Keratinocyte (primary cell): ENCODE results near the gene ADAMTS17. TPM values are rescaled to one million over a fixed set of nuclear protein-coding genes. Genes with fewer than 3 reads are reported as not detected.

Experiments used
- DNase-seq: peaks from one replicate; pipeline ENCODE4 v3.0.0-alpha.2; 2011; ENCODE audit warnings: low read depth, missing footprints, low spot score
- FAIRE-seq: peaks from 2 replicates; lab custom pipeline; 2011; peaks lifted over from hg19 to GRCh38; lab: Jason Lieb, UNC
- H2AFZ ChIP-seq: 2 replicates; pipeline ENCODE4 v1.6.0; 2012; ENCODE audit warnings: low read length, control low read depth, inconsistent platforms; ENCODE audit not compliant: control insufficient read depth
- H3K27ac ChIP-seq: 2 replicates; pipeline ENCODE4 v1.5.1; 2011; ENCODE audit warnings: low read length; ENCODE audit not compliant: control insufficient read depth, insufficient read depth
- H3K27me3 ChIP-seq: 3 replicates; pipeline ENCODE4 v1.6.0; 2011; ENCODE audit warnings: low read length; ENCODE audit not compliant: control insufficient read depth, insufficient read depth; ENCODE audit errors: extremely low read depth
- H3K36me3 ChIP-seq, 2 experiments: 2 replicates in 1 of 2; 3 replicates in 1 of 2; pipeline ENCODE4 v1.5.1; 2011; ENCODE audit warnings: low read length in 2 of 2, mild to moderate bottlenecking in 1 of 2; ENCODE audit not compliant: control insufficient read depth in 2 of 2, insufficient read depth in 2 of 2; ENCODE audit errors: extremely low read depth in 1 of 2
- H3K4me1 ChIP-seq: 3 replicates; pipeline ENCODE4 v1.5.1; 2011; ENCODE audit warnings: low read length; ENCODE audit not compliant: control insufficient read depth, insufficient read depth; ENCODE audit errors: extremely low read depth
- H3K4me2 ChIP-seq: 3 replicates; pipeline ENCODE4 v1.6.0; 2011; ENCODE audit warnings: low read depth, low read length; ENCODE audit not compliant: control insufficient read depth, insufficient read depth; ENCODE audit errors: extremely low read depth
- H3K4me3 ChIP-seq, 3 experiments: fragments of 200-600 bp in 1 of 3; sonication (generic) in 1 of 3; 2 replicates in 2 of 3; 3 replicates in 1 of 3; pipeline ENCODE4 v1.5.1; 2011 to 2016; ENCODE audit warnings: low read length in 3 of 3, mild to moderate bottlenecking in 3 of 3, control low read depth in 2 of 3, inconsistent platforms in 1 of 3, low read depth in 1 of 3, mixed read lengths in 1 of 3, mixed run types in 1 of 3, moderate library complexity in 1 of 3; ENCODE audit not compliant: control insufficient read depth in 2 of 3, insufficient read depth in 2 of 3; ENCODE audit errors: extremely low read depth in 1 of 3
- H3K79me2 ChIP-seq: 2 replicates; pipeline ENCODE4 v1.6.0; 2012; ENCODE audit warnings: low read length; ENCODE audit not compliant: control insufficient read depth, insufficient read depth
- H3K9ac ChIP-seq: 3 replicates; pipeline ENCODE4 v1.6.0; 2011; ENCODE audit warnings: low read length; ENCODE audit not compliant: control insufficient read depth, insufficient read depth; ENCODE audit errors: extremely low read depth
- H3K9me1 ChIP-seq: 3 replicates; pipeline ENCODE4 v1.6.0; 2011; ENCODE audit warnings: low read length; ENCODE audit not compliant: control insufficient read depth, insufficient read depth; ENCODE audit errors: extremely low read depth
- H3K9me3 ChIP-seq: 2 replicates; pipeline ENCODE4 v1.5.1; 2012; ENCODE audit warnings: low read depth, low read length; ENCODE audit not compliant: control insufficient read depth
- H4K20me1 ChIP-seq: 3 replicates; pipeline ENCODE4 v1.6.0; 2011; ENCODE audit warnings: low read length; ENCODE audit not compliant: control insufficient read depth, insufficient read depth; ENCODE audit errors: extremely low read depth
- CTCF ChIP-seq, 3 experiments: IDR thresholded peaks in 1 of 3; conservative IDR thresholded peaks in 1 of 3; optimal IDR thresholded peaks in 1 of 3; 2 replicates in 2 of 3; 3 replicates in 1 of 3; pipeline versions ENCODE3 to v1.5.1; 2011; ENCODE audit warnings: low read length in 3 of 3, mild to moderate bottlenecking in 3 of 3, moderate library complexity in 2 of 3, control low read depth in 1 of 3, inconsistent platforms in 1 of 3; ENCODE audit not compliant: insufficient read depth in 2 of 3; ENCODE audit errors: extremely low read depth in 1 of 3
- EZH2 ChIP-seq: IDR thresholded peaks from one replicate; pipeline ENCODE4 v1.6.1; 2012; ENCODE audit warnings: inconsistent platforms, mild to moderate bottlenecking, low read length, moderate library complexity
- dilution Hi-C: fragments of 300-500 bp; cut with MboI; formaldehyde crosslinking; loops from one replicate; pipeline ENCODE4 v1.7.0; 2020; ENCODE audit warnings: low sequenced_read_pairs; ENCODE audit not compliant: extremely low pct_ligation_motif_present
- polyA plus RNA-seq, 5 experiments: library from polyadenylated mRNA; depleted of rRNA in 3 of 5; stranded (reverse) in 3 of 5; stranded (forward) in 1 of 5; unstranded in 1 of 5; fragments of >200 nt; gene quantifications; 1 replicate in 1 of 5; 2 replicates in 3 of 5; 3 replicates in 1 of 5; pipeline versions ENCODE4 v1.2.1 to v1.2.3, GENCODE V29; 2011 to 2012; ENCODE audit warnings: missing spikeins in 2 of 5, low read depth in 1 of 5, low replicate concordance in 1 of 5

The ADAMTS17 gene
- polyA plus RNA-seq, 1 donor (not counting 4 experiments of a cell fraction or from before 2014, with no cell fraction given), result 0.18 TPM

- no peaks in the 10 kb centered on the region for H3K79me2 ChIP-seq
- H3K4me3 ChIP-seq, result no peak overlapping the region
- peaks cover 23% of the 10 kb centered on the region for H3K4me1 ChIP-seq
- TF ChIP-seq EZH2 (no peak), CTCF (optimal IDR thresholded peaks at IDR 0.05 in 1 of 3, IDR thresholded peaks at IDR 0.05 in 1 of 3, conservative IDR thresholded peaks at IDR 0.05 in 1 of 3; ENCODE audit: extremely low read depth in 1 of 3, insufficient read depth in 2 of 3, low read length in 3 of 3) (no peak)
- dilution Hi-C loops, result no loop called here
- no peak overlapping the region for H3K9ac ChIP-seq
- H3K9me3 ChIP-seq, result no peaks in the 10 kb centered on the region
- peaks cover 18% of the 10 kb centered on the region for H3K27me3 ChIP-seq
- no peaks in the 10 kb centered on the region for H3K9me1 ChIP-seq
- peak; percentile 83 for FAIRE-seq
- no peak overlapping the region for H3K27ac ChIP-seq
- H2AFZ ChIP-seq, result no peak overlapping the region
- DNase-seq, result no peak
- H4K20me1 ChIP-seq, result no peaks in the 10 kb centered on the region
- peak overlapping the region; percentile 37 for H3K4me2 ChIP-seq
- no peaks in the 10 kb centered on the region for H3K36me3 ChIP-seq
These were observed 378.5 kb downstream of the ADAMTS17 start for GRCh38 chr15:99963096-99963825.

- Histone ChIP-seq H3K9ac (no peak overlapping the region), H4K20me1 (no peaks in the 10 kb centered on the region), H3K4me2 (no peak overlapping the region), H2AFZ (no peak overlapping the region), H3K79me2 (no peaks in the 10 kb centered on the region), H3K9me3 (no peaks in the 10 kb centered on the region), H3K27me3 (peaks cover 23% of the 10 kb centered on the region), H3K27ac (no peak overlapping the region), H3K36me3 (no peaks in the 10 kb centered on the region), H3K9me1 (no peaks in the 10 kb centered on the region), H3K4me3 (no peak overlapping the region), H3K4me1 (peaks cover 12% of the 10 kb centered on the region)
- DNase-seq (no peak), FAIRE-seq (no peak)
- TF ChIP-seq CTCF (optimal IDR thresholded peaks at IDR 0.05 in 1 of 3, IDR thresholded peaks at IDR 0.05 in 1 of 3, conservative IDR thresholded peaks at IDR 0.05 in 1 of 3; ENCODE audit: extremely low read depth in 1 of 3, insufficient read depth in 2 of 3, low read length in 3 of 3) (no peak), EZH2 (no peak)
- dilution Hi-C loops, result no loop called here
These were observed 379.7 kb downstream of the ADAMTS17 start for GRCh38 chr15:99962006-99962561.
